ENCODE results near the gene TRIM16. TPM values are rescaled to one million over a fixed set of nuclear protein-coding genes. Genes with fewer than 3 reads are reported as not detected.
A peak's percentile ranks its signal among the peaks of the same experiment; 100 is the strongest.
"Not testable (repeated sequence)": the region's sequence is repeated elsewhere in the genome, so short reads cannot be mapped to it uniquely, and the experiment has no call there.

The TRIM16 gene
- total RNA-seq, 2 donors from 2014 or later, result 6.1 to 15.1 TPM

DNA sequence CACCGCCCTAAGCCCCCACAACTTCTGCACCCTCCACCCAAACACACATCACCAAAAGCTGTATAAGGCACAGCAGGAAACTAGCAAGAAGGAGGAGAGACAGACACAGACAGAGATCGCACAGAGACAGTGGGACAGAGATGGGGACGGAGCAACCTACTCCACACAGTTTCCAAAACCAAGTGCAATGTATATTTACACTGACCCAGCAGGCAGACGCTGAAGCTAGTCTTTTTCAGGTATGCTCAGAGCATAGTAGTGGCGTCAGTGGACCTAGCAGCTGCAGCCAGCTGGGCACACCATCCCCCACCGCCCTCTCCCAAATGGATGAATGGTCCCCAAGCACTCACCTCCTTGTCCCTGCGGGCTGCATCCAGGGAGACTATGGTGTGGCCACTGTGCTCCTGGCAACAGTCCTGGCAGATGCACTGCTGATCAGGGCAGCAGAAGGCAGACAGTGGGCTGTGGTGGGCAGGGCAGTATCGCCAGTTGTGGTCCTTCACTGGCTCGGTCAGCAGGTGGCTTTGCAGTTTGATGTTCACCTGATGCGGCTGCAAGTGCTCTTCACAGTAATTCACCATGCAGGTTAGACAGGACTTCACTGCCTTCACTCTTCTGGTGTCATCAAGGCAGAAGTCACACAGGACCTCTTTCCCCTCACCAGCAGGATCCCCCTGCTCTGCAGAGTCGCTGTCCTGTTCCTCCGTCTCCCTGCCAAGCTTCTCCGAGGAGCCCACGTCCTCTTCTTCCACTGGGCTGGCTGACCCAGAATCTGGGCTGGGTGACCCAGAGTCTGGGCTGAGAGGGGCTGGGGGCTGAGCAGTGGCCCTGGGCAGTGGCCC lies 33.1 kb downstream of the TRIM16 start:
- no peak for DNase-seq (ENCODE audit: low spot score)
- Mint-ChIP-seq H3K36me3 (no peaks in the 10 kb centered on the region), H3K4me3 (peak overlapping the region; percentile 33), H3K27ac (peak overlapping the region in 1 of 2 donors; percentile 12), H3K4me1 (ENCODE audit: low read depth in 2 of 2) (peaks cover 3 to 5% of the 10 kb centered on the region in 2 donors), H3K27me3 (no peaks in the 10 kb centered on the region), H3K9me3 (no peaks in the 10 kb centered on the region)
- ATAC-seq, result peak in 1 of 2 donors; percentile 11

DNA sequence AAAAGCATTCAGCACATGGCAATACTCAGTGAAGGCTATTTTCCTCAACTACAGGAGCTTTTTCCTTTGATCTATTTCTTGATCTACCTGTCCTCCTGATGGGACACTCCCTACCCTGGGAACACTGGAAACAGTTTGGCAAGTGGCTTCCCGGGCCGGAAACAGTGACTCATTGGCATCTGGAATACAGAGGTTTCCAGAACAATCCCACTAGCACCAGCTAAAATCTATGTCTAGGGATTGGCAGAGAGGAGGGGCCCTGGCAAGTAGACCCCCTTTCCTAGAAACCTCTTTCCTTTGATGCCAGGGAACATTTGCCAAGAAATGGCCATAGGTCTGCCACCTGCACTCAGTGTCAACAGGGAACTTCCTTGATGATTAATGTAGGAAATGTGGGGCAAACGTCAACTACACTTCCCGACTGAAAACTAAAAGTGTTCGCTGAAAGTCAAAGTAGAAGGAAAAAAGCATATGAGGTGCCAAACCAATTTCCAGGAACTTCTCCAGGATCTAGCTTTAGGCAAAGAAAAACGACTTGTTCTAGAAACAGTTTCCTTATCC lies 34.2 kb downstream of the TRIM16 start:
- H3K4me3 Mint-ChIP-seq, result no peak overlapping the region
- ATAC-seq, result no peak
- H3K27me3 Mint-ChIP-seq, result no peaks in the 10 kb centered on the region
- no peaks in the 10 kb centered on the region for H3K9me3 Mint-ChIP-seq
- H3K36me3 Mint-ChIP-seq, result no peaks in the 10 kb centered on the region
- DNase-seq (ENCODE audit: low spot score), result no peak
- H3K4me1 Mint-ChIP-seq (ENCODE audit: low read depth in 2 of 2), result peaks cover 3 to 5% of the 10 kb centered on the region in 2 donors
- no peak overlapping the region for H3K27ac Mint-ChIP-seq

DNA sequence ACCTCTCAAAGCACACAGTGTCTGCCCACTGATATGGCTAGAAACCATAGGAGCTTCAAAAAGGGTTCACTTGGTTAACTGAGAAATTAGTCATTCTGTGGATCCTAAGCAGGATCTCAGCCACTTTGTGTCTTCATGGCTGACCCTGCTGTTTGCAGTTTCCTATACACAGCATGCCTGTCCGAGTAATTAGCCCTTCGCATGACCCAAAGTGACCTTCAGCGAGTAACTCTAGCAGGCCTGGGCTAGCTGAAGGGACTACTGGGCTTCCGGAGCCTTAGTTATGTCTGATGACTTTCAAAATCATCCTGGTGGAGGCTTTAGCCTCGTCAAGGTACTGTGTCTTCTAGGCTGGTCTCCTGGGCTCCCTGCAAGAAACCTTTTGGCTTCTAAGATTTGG lies 35.7 kb downstream of the TRIM16 start:
- Mint-ChIP-seq H3K9me3 (no peaks in the 10 kb centered on the region), H3K27me3 (no peaks in the 10 kb centered on the region), H3K4me3 (no peak overlapping the region), H3K36me3 (no peaks in the 10 kb centered on the region), H3K27ac (no peak overlapping the region), H3K4me1 (ENCODE audit: low read depth in 2 of 2) (peaks cover 3 to 5% of the 10 kb centered on the region in 2 donors)
- DNase-seq (ENCODE audit: low spot score) (no peak), ATAC-seq (no peak)

DNA sequence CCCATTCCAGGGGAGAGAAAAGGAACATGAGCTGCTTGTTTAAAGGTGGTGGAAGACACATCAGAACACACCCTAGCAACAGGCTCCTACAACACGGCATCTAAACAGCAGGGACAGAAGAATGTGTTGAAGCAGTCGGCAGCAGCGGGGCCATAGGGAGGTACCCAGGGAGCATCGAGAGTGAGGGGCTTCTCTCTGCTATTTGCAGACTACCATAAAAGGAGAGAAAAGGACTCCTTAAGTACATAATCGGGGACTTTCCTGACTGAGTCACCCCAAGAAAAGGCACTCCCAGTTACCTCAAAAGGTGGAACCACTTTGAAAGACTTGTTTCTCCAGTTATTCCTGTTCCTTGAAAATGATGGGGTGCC lies 38.2 kb downstream of the TRIM16 start:
- H3K4me1 Mint-ChIP-seq (ENCODE audit: low read depth in 2 of 2); H3K27ac Mint-ChIP-seq; H3K4me3 Mint-ChIP-seq; DNase-seq (ENCODE audit: low spot score); ATAC-seq; H3K27me3 Mint-ChIP-seq; H3K36me3 Mint-ChIP-seq; H3K9me3 Mint-ChIP-seq: not testable (repeated sequence)

DNA sequence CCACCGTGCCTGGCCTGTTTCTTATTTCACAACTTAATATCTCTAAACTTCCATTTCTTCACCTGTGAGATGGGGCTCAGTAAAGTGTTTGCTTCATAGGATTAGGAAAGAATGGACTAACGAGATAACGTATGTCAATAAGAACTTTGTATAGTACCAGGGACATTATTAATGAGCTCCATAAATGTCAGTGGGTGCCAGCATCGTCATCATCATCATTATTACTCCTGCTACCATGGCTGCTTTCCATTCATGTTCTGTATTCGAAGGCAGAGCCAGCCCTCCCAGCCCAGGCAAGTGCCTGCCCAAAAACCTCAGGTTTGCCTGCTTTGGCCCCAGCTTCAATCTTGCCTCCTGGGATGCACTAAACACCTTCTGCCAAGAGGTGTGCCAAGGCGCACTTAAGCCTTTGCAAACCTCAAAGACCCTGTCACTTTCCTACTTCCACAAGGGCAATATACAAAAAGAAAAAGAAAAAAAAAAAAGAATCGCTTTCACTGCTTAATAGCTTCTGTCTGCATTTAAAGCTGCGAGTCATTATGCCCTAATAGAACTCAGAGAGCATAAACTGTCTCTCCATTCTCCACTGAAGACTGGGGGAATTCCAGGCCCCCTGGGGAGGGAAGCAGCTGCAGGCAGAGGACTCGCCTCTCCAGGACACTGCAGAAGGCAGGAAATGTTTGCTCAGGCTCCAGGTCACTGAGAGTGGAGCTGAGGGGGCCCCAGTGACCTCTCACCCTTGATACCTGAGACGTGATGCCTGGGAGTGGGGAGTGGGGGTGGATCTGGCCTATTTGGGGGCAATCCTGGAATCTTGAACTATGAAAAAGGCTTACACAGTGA lies 38.8 kb downstream of the TRIM16 start:
- not testable (repeated sequence) for H3K36me3 Mint-ChIP-seq; H3K9me3 Mint-ChIP-seq; ATAC-seq; DNase-seq (ENCODE audit: low spot score); H3K4me3 Mint-ChIP-seq; H3K4me1 Mint-ChIP-seq (ENCODE audit: low read depth in 2 of 2); H3K27me3 Mint-ChIP-seq
- H3K27ac Mint-ChIP-seq, result peak overlapping the region in 1 of 2 donors; percentile 45

DNA sequence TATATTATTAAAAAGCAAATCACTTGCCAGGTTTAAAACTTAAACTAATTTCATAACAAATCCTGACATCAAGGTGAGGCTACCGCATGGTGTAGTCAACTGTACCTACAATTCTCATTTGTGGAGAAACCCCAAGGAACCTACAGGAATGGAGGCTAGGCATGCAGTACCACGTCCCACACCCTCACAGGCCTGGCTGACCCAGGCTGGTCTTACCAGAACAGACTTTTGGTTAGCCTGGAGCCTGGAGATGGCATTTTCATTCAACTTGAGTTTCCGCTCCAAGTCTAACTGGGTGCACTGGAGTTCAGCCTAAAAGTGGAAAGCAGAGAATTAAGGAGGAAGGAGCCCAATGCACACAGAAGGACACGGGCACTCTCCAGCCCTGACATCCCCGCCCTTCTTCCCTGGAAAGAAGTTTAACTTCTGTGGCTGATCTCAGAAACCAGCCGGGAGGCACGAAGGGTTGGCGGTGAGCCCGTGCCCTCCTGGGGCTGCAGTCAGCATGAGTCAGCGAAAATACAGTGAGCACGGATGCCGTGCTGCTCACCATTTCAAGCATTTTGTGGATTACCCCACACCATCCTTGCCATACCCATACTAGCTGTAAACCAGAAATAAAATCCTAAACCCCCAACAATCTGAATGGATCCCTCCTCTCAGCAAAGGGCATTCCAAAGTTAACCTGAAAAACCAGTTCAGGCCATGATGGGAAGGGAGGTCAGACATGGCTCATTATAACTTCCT lies 41.4 kb downstream of the TRIM16 start:
- not testable (repeated sequence) for H3K9me3 Mint-ChIP-seq; H3K27me3 Mint-ChIP-seq; H3K4me1 Mint-ChIP-seq (ENCODE audit: low read depth in 2 of 2); H3K4me3 Mint-ChIP-seq; H3K27ac Mint-ChIP-seq; H3K36me3 Mint-ChIP-seq; DNase-seq (ENCODE audit: low spot score)
- ATAC-seq, result peak in 1 of 2 donors; percentile 48

DNA sequence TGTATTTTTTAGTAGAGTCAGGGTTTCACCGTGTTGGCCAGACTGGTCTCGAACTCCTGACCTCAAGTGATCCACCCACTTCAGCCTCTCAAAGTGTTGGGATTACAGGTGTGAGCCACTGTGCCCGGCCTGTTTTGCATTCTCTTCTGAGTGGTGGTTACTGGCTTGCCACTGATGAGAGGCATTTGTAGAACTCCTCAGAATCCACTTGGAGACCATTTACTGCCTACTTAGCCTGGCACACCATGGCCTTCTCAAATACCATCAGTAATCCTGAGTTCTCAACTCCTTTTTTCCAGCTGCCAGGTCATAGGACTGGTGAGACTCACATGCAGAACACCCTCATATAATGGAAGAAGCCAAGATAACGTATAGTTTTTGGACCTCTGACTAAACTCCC lies 42.1 kb downstream of the TRIM16 start:
- not testable (repeated sequence) for DNase-seq (ENCODE audit: low spot score); H3K27ac Mint-ChIP-seq; ATAC-seq; H3K27me3 Mint-ChIP-seq; H3K36me3 Mint-ChIP-seq; H3K4me1 Mint-ChIP-seq (ENCODE audit: low read depth in 2 of 2); H3K4me3 Mint-ChIP-seq; H3K9me3 Mint-ChIP-seq

DNA sequence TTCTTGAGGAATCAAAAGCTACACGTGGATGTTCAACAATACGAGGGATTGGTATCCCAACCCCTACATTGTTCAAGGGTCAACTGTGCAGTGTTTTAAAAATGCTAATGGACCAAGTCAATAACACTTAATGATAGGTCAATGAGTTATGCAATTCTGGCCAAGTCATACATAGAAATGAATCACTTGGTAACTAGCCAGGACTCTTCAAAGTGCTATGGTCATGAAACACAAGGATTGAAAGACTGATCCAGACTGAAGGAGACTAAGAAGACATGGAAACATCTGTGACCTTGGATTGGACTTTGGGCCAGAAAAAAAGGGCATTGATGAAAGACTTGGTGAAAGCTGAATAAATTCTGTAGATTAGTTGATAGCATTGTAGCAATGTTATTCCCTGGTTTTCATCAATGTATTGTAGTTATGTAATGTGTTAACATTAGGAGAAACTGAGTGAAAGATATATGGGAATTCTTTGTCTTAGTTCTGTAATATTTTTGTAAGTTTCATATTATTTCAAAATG lies 53.1 kb downstream of the TRIM16 start:
- H3K9me3 Mint-ChIP-seq; H3K4me3 Mint-ChIP-seq; H3K36me3 Mint-ChIP-seq; ATAC-seq; H3K4me1 Mint-ChIP-seq (ENCODE audit: low read depth in 2 of 2); DNase-seq (ENCODE audit: low spot score); H3K27me3 Mint-ChIP-seq; H3K27ac Mint-ChIP-seq: not testable (repeated sequence)

DNA sequence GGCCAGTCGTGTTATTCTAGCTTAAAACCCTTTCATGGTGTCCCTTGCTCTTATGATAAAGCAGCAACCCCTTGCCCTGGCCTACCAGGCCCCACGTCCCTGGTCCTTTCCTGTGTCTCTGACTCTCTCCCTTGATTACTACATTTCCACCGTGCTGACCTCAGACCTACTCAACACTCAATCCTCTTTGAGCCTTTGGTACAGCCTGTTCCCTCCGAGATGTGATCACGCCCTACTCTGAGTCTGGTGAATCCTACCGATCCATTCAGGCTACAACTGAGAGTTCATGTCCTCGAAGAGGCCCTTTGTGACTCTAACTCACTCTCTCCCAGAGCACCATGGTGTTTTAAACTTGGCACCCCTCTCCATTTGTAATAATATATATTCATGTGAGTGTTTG lies 54.1 kb downstream of the TRIM16 start:
- not testable (repeated sequence) for ATAC-seq; H3K4me3 Mint-ChIP-seq; H3K36me3 Mint-ChIP-seq; DNase-seq (ENCODE audit: low spot score); H3K27ac Mint-ChIP-seq; H3K9me3 Mint-ChIP-seq; H3K4me1 Mint-ChIP-seq (ENCODE audit: low read depth in 2 of 2); H3K27me3 Mint-ChIP-seq

DNA sequence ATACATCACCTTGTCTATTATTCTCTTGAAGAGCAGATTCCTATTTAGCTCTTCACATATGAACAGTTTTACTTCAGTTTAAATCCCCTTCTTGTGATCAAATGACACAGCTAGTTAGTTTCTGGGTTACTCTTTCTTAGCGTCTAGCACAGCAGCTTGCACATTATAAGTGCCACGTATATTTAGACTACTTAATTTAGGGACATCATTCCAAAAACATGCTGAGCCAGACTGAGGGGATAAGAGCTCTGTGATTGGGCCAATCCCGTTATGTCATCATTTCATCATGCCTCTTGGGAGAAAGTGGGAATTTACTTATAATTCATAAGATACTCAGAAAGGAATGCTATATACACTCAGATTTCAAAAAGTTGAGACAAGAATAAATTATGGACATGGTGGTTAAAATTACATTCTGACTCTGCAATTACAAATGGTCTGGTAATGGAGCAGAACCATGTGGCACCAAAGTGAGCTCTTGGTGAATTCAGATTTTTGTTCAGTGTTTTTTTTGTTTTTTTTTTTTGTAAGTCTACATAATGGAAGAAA lies 60.4 kb downstream of the TRIM16 start:
- H3K9me3 Mint-ChIP-seq; ATAC-seq; H3K4me3 Mint-ChIP-seq; H3K27me3 Mint-ChIP-seq; H3K4me1 Mint-ChIP-seq (ENCODE audit: low read depth in 2 of 2); DNase-seq (ENCODE audit: low spot score); H3K36me3 Mint-ChIP-seq; H3K27ac Mint-ChIP-seq: not testable (repeated sequence)

DNA sequence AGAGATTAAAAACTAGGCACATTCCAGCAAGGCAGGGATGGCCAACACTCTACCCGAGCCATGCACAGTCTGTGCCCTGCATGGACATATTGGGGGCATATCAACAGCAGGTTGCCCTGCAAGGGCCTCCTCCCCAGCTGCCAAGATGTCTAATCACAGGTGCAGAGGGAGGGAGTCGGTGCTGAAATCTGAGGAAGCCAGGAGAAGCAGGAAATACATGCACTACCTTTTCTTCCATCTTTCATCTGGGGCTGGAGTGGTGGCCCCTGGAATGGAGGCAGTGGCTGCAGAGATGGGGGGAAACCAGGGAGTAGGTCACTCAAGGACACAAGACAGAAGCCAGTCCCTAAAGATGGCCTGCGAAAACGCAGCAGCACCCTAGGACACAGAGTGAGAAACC lies 60.9 kb downstream of the TRIM16 start:
- not testable (repeated sequence) for H3K4me1 Mint-ChIP-seq (ENCODE audit: low read depth in 2 of 2); H3K27me3 Mint-ChIP-seq; H3K4me3 Mint-ChIP-seq; ATAC-seq; H3K27ac Mint-ChIP-seq; DNase-seq (ENCODE audit: low spot score); H3K9me3 Mint-ChIP-seq; H3K36me3 Mint-ChIP-seq

DNA sequence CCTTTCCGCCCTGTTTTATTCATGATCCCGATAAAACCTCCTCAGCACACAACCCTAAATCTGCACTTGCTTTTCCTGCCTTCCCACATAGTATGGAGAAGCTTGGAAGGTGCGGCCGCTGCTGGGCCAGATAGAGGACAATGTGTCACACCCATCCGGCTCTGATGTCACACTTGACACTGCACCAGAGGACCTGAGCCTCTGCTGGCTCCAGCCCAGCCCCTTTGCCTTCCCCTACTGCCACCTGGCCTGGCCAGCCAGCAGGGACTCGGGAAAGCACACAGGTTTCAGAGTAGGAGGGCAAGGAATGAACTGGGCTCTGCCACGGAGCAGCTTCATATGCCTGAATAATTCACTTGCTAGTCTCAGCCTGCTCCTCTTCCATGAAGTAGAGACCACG lies 62.0 kb downstream of the TRIM16 start:
- ATAC-seq; H3K9me3 Mint-ChIP-seq; DNase-seq (ENCODE audit: low spot score); H3K27me3 Mint-ChIP-seq; H3K4me1 Mint-ChIP-seq (ENCODE audit: low read depth in 2 of 2); H3K4me3 Mint-ChIP-seq; H3K36me3 Mint-ChIP-seq; H3K27ac Mint-ChIP-seq: not testable (repeated sequence)

DNA sequence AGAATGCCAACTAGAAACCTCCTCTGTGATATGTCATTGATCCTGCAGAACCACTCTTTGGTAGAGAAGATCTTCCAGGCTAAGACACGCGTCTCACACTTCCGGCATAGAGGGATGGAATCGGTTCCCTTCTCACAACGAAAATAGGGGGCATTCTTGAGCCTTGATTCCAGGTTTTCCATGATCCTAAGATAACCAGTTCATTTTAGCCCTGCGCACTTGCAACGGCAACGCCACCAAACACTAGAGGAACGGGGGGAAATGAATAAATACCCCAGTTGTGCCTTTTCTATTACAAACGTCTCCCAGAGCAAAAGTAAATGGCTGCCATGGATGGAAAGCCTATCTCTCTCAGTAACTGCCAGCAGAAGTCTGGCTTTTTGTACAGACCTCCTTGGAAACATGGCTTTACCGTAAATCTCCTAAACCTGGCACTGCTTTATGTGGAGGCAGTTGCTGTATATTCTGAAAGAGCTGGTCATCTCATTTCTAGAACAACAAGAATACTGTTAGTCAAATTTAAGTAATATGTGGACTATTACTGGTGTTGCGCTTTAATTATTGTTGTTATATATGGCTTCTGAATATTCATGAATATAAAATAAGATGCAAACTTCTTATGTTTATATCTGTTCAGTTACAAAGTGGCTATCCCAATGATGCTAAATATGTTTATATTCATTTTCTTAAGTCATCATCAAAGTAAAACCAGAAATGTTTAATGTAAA lies 64.6 kb downstream of the TRIM16 start, which contains the start of gene FBXW10B:
Gene FBXW10B, minus strand, starts transcription at position 374 of the 728 bp plus-strand sequence. Its CDS starts 192 bp downstream, at position 182.
- H3K27ac Mint-ChIP-seq, result not testable (repeated sequence)

More for the DNA sequence above, 64.6 kb downstream of the TRIM16 start, which contains the start of gene FBXW10B:
- not testable (repeated sequence) for H3K36me3 Mint-ChIP-seq; H3K4me3 Mint-ChIP-seq; H3K4me1 Mint-ChIP-seq (ENCODE audit: low read depth in 2 of 2); H3K9me3 Mint-ChIP-seq; ATAC-seq; DNase-seq (ENCODE audit: low spot score); H3K27me3 Mint-ChIP-seq
